IPS DF 6.9 (cell line): Measurements from ENCODE around the gene DHX38.

Experiments
- DNase-seq: peaks from one replicate; pipeline ENCODE4 v3.0.0-alpha.2; 2013; ENCODE audit warnings: low read depth, low spot score
- H3K27ac ChIP-seq: one replicate; pipeline ENCODE4 v1.5.1; 2013; ENCODE audit warnings: low read length, control low read depth
- H3K27me3 ChIP-seq: 2 replicates; pipeline ENCODE4 v1.6.1; 2013; ENCODE audit warnings: mild to moderate bottlenecking, low read length; ENCODE audit not compliant: control insufficient read depth, insufficient read depth
- H3K36me3 ChIP-seq: 2 replicates; pipeline ENCODE4 v1.6.1; 2013; ENCODE audit warnings: low read length; ENCODE audit not compliant: control insufficient read depth, insufficient read depth
- H3K4me1 ChIP-seq: 2 replicates; pipeline ENCODE4 v1.6.1; 2013; ENCODE audit warnings: low read length; ENCODE audit not compliant: control insufficient read depth, insufficient read depth
- H3K4me3 ChIP-seq: 2 replicates; pipeline ENCODE4 v1.5.1; 2013; ENCODE audit warnings: mild to moderate bottlenecking, low read length
- H3K9me3 ChIP-seq: 2 replicates; pipeline ENCODE4 v1.6.1; 2013; ENCODE audit warnings: low read length, inconsistent platforms; ENCODE audit not compliant: control insufficient read depth, insufficient read depth
- WGBS: extraction: QIAGEN DNeasy Blood & Tissue Kit; methylation state at CpG from one replicate; pipeline ENCODE4 v1.1.7; 2013; ENCODE audit warnings: mixed read lengths, missing lambda C conversion rate; ENCODE audit not compliant: insufficient read length, insufficient coverage; 5-methylcytosine and 5-hydroxymethylcytosine counted together

Gene DHX38

DNA sequence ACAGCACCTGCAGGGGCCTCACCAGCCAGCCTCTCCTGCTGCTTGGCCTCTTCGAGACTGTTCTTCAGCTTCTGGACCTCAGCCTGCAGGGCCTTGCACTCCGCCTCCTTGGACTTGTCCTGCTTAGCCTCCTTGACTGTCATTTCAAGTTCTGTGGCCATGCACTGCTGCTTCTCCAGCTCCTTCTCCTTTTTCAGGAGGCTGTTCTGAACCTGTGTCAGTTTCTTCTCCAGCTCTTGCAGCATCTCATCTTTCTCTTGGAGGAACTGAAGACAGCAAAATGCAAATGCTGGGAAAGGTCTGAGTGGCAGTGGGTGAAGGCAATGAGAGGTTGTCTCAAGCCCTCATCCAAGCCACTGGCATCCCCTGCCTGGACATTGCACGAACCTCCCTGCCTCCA is 39.1 kb downstream of the DHX38 start:
- H3K36me3 ChIP-seq = no peaks in the 10 kb centered on the region
- no peaks in the 10 kb centered on the region for H3K27me3 ChIP-seq
- H3K4me1 ChIP-seq = no peaks in the 10 kb centered on the region
- DNase-seq = no peak
- H3K27ac ChIP-seq = no peak overlapping the region
- H3K4me3 ChIP-seq = no peak overlapping the region
- H3K9me3 ChIP-seq = no peaks in the 10 kb centered on the region
- WGBS = no CpG with 5 or more reads among the region's 3 CpGs

DNA sequence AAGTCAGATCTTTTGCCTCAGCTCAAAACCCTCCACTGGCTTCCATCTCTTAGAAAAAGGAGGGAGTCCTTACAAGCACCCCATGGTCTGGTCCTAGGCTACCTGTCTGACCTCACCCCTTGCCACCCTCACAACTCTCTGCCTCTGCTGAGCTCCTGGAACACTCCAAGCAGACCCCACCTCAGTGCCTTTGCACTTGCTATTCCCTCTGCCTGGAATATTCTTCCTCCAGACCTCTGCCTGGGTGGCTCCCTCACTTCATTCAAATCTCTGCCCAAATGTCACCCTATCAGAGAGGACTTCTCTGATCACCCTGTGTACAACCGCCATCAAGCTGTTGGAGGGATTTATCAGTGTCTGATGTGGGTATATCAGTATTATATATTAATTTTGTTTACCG is 40.9 kb downstream of the DHX38 start:
- no peak for DNase-seq
- Histone ChIP-seq H3K4me3 (no peak overlapping the region), H3K4me1 (no peaks in the 10 kb centered on the region), H3K27ac (no peak overlapping the region), H3K36me3 (no peaks in the 10 kb centered on the region), H3K27me3 (no peaks in the 10 kb centered on the region), H3K9me3 (no peaks in the 10 kb centered on the region)
- no CpG with 5 or more reads among the region's 2 CpGs for WGBS

GRCh38 chr16:72137380-72138063 is 43.9 kb downstream of the DHX38 start:
- Histone ChIP-seq H3K27me3 (no peaks in the 10 kb centered on the region), H3K27ac (no peak overlapping the region), H3K9me3 (no peaks in the 10 kb centered on the region), H3K36me3 (no peaks in the 10 kb centered on the region), H3K4me3 (no peak overlapping the region), H3K4me1 (no peaks in the 10 kb centered on the region)
- no CpG with 5 or more reads among the region's 15 CpGs for WGBS
- DNase-seq = no peak

DNA sequence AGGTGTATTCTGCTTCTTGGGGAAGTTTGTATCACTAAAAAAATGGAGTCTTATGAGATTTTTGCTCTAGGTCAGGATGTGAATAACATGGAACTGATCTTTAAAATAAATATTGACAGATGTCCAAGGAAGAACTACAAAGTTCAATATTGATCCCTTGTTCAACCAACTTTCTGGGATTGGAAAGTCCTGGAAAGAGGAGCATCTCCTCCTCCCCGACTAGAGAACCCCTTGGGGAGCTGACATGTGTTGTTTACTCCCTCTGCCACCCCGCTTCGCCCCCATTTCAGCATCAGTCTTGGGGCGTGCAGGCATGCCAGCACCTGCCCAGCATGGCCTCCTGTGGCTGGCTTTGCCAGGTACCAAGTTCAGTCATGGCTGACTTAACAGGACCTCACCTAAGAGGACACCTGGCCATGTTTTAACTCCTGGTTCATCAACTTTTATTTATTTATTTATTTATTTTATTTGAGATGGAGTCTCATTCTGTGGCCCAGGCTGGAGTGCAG is 44.5 kb downstream of the DHX38 start:
- DNase-seq = no peak
- no peaks in the 10 kb centered on the region for H3K9me3 ChIP-seq
- H3K36me3 ChIP-seq = no peaks in the 10 kb centered on the region
- H3K4me1 ChIP-seq = no peaks in the 10 kb centered on the region
- no peak overlapping the region for H3K4me3 ChIP-seq
- WGBS = no CpG with 5 or more reads among the region's 4 CpGs
- H3K27me3 ChIP-seq = no peaks in the 10 kb centered on the region
- no peak overlapping the region for H3K27ac ChIP-seq

- Histone ChIP-seq H3K4me1 (no peaks in the 10 kb centered on the region), H3K27ac (no peak overlapping the region), H3K4me3 (no peak overlapping the region), H3K9me3 (no peaks in the 10 kb centered on the region), H3K27me3 (no peaks in the 10 kb centered on the region), H3K36me3 (no peaks in the 10 kb centered on the region)
- WGBS = no CpG with 5 or more reads among the region's 2 CpGs
- DNase-seq = no peak
Measured at GRCh38 chr16:72139908-72140307, 46.3 kb downstream of the DHX38 start.

GRCh38 chr16:72142476-72142875 is 48.8 kb downstream of the DHX38 start:
- Histone ChIP-seq H3K27ac (no peak overlapping the region), H3K9me3 (no peaks in the 10 kb centered on the region), H3K36me3 (no peaks in the 10 kb centered on the region), H3K27me3 (no peaks in the 10 kb centered on the region), H3K4me3 (no peak overlapping the region), H3K4me1 (no peaks in the 10 kb centered on the region)
- no peak for DNase-seq
- no CpG with 5 or more reads among the region's 1 CpG for WGBS

DNA sequence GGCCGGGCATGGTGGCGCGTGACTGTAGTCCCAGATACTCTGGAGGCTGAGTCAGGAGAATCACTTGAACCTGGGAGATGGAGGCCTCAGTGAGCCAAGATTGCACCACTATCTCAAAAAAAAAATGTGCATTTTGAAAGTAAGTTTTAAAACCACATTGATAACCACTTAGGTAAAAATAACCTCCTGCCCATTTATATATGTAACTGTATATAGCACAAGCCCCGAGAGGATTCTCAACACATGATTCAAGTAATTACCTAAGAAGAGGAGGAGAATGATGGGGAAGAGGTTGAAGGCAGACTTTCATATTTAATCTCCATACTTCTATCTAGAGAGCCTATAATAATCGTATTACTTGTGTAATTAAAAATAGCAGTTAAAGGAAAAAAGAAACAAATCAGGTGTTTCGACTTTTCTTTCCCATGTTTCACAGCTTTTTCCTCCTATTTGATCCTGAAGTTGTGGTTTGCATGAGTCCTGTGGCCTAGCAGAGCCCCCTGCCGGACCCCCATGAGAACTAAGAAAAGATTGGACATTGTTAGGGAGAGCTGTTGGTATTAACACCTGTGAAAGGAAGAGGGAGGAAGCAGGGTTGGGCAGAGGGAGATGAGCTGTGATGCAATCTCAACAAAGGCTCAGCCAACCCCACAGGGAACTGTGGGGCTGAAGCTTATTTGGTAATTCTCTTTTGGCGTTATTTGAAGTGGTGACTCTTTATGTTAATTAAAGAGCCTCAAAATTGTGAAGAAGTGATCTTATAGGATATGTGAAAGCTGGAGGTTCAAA is 56.2 kb downstream of the DHX38 start:
- WGBS = no CpG with 5 or more reads among the region's 8 CpGs
- H3K4me3 ChIP-seq = no peak overlapping the region
- H3K36me3 ChIP-seq = no peaks in the 10 kb centered on the region
- no peaks in the 10 kb centered on the region for H3K9me3 ChIP-seq
- no peak overlapping the region for H3K27ac ChIP-seq
- H3K27me3 ChIP-seq = no peaks in the 10 kb centered on the region
- no peaks in the 10 kb centered on the region for H3K4me1 ChIP-seq
- no peak for DNase-seq

DNA sequence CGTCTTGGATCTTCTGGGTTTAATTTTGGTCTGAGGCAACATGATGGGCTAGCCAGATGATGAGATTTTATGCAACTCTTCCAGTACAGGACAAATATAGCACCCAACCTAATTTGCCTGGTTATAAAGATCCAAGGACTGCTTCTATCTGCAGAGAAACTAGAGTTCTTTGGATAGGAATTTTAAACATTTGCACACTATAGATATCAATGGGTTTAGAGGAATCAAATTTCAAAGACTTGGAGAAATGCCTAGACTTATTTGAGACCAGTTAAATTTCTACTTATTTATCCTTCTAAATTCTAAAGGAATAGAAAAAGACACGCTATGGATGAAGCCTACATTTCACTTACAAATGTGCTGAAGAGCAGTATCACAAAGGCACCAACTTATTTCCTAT is 65.7 kb downstream of the DHX38 start:
- DNase-seq = no peak
- Histone ChIP-seq H3K27me3 (no peaks in the 10 kb centered on the region), H3K27ac (no peak overlapping the region), H3K36me3 (no peaks in the 10 kb centered on the region), H3K9me3 (no peaks in the 10 kb centered on the region), H3K4me3 (no peak overlapping the region), H3K4me1 (peaks cover 1% of the 10 kb centered on the region; the same call in 1 of the 2 replicates)
- WGBS = no CpG with 5 or more reads among the region's 2 CpGs

DNA sequence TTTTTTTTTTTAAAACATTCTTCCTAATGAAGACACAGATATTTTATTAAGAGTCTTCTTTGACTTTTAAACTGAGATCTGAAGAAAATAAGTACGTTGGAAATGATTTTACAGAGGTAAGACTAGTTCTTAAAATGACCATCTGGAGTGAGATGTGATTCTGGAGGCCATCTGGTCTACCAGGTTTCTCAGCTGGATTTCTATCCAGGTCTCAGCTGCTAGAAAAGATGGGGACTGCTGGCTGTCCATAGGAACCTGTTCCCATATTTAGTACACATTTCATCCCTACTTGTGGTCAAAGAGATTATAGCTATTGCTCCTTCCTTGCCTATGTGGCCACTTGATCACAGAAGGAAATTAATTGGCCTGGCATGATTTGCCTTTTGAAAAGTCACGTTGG is 66.2 kb downstream of the DHX38 start:
- Histone ChIP-seq H3K4me1 (peaks cover 1% of the 10 kb centered on the region; the same call in 1 of the 2 replicates), H3K27me3 (no peaks in the 10 kb centered on the region), H3K9me3 (no peaks in the 10 kb centered on the region), H3K4me3 (no peak overlapping the region), H3K27ac (no peak overlapping the region), H3K36me3 (no peaks in the 10 kb centered on the region)
- no peak for DNase-seq
- WGBS = no CpG with 5 or more reads among the region's 2 CpGs

DNA sequence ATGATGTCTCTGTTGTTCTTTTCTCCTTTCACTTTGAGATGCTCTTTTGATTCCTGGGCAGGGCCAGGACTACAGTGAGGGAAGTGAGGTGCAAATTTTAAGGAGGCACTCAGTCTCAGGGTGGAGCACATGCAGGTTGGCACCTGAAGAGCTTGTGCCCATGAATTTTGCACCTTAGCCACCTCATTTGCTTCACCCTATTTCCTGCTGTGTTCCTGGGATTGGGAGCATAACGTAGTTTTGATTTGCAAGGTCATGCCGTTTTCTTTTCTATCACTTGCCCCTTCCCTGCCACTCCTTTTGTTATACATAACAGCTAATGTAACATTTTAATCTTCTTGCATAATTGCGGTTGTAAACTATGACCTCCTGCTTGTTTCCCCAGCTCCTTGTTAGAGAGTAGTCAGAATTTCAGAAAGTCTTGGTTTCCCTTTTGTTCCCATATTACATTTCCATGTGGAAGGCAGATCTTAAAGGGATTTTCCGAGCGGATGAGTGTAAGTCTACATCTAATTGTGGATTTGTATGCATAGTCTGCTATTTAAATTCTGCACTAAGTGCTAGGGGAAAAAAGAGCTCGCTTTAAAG is 68.6 kb downstream of the DHX38 start:
- H3K27me3 ChIP-seq = no peaks in the 10 kb centered on the region
- WGBS = no CpG with 5 or more reads among the region's 6 CpGs
- no peak for DNase-seq
- H3K27ac ChIP-seq = no peak overlapping the region
- H3K4me3 ChIP-seq = no peak overlapping the region
- no peaks in the 10 kb centered on the region for H3K36me3 ChIP-seq
- H3K9me3 ChIP-seq = no peaks in the 10 kb centered on the region
- peaks cover 1% of the 10 kb centered on the region; the same call in 1 of the 2 replicates for H3K4me1 ChIP-seq
